Right lung (tissue), 5 donors: ENCODE measurements around the gene BMPR1B. TPM values are rescaled to one million over a fixed set of nuclear protein-coding genes. Genes with fewer than 3 reads are reported as not detected.

Experiments
- DNase-seq, 2 donors: peaks; one replicate each; pipeline ENCODE4 v3.0.0-alpha.2; 2013
- polyA plus RNA-seq, 5 donors: library from polyadenylated mRNA; unstranded; fragments of 120-200 nt; gene quantifications; one replicate each; pipeline versions ENCODE4 v1.2.1 to v1.2.3, GENCODE V29; 2013; ENCODE audit warnings: inconsistent platforms in 1 of 5, low replicate concordance in 1 of 5; ENCODE audit not compliant: insufficient read length in 5 of 5, insufficient read depth in 1 of 5

The BMPR1B gene
- polyA plus RNA-seq, 5 donors = 0.73 to 1.8 (median 1.1) TPM

- DNase-seq = no peak
These were observed 4.6 kb downstream of the BMPR1B start for GRCh38 chr4:94762326-94762725.

- DNase-seq = no peak
These were observed 5.2 kb downstream of the BMPR1B start for GRCh38 chr4:94763005-94763404.

- DNase-seq = no peak
These were observed 5.7 kb downstream of the BMPR1B start for GRCh38 chr4:94763500-94763899.

GRCh38 chr4:94764069-94764468, 6.3 kb downstream of the BMPR1B start:
- DNase-seq = no peak

GRCh38 chr4:94765174-94765573, 7.4 kb downstream of the BMPR1B start:
- no peak for DNase-seq

- DNase-seq = no peak
These were observed 7.9 kb downstream of the BMPR1B start for GRCh38 chr4:94765648-94766047.

- DNase-seq = no peak
These were observed 9.1 kb downstream of the BMPR1B start for GRCh38 chr4:94766856-94767255.

GRCh38 chr4:94767446-94767845, 9.7 kb downstream of the BMPR1B start:
- DNase-seq = no peak

GRCh38 chr4:94782707-94783106, 25.0 kb downstream of the BMPR1B start:
- DNase-seq = no peak

- DNase-seq = no peak
These were observed 33.9 kb downstream of the BMPR1B start for GRCh38 chr4:94791701-94792100.

GRCh38 chr4:94798808-94799207, 41.1 kb downstream of the BMPR1B start:
- DNase-seq = no peak

GRCh38 chr4:94801016-94801415, 43.3 kb downstream of the BMPR1B start:
- DNase-seq = no peak

- peak; percentile 13 to 14 for DNase-seq
These were observed 44.3 kb downstream of the BMPR1B start for GRCh38 chr4:94802091-94802490.

GRCh38 chr4:94803181-94803580, 45.4 kb downstream of the BMPR1B start:
- DNase-seq = no peak

GRCh38 chr4:94804650-94805049, 46.9 kb downstream of the BMPR1B start:
- DNase-seq = no peak

- no peak for DNase-seq
These were observed 48.6 kb downstream of the BMPR1B start for GRCh38 chr4:94806376-94806775.

GRCh38 chr4:94811643-94812042, 53.9 kb downstream of the BMPR1B start:
- no peak for DNase-seq

- no peak for DNase-seq
These were observed 55.5 kb downstream of the BMPR1B start for GRCh38 chr4:94813221-94813620.

GRCh38 chr4:94814237-94814636, 56.5 kb downstream of the BMPR1B start:
- no peak for DNase-seq

- DNase-seq = no peak
These were observed 61.8 kb downstream of the BMPR1B start for GRCh38 chr4:94819371-94820168.

GRCh38 chr4:94826206-94826605, 68.5 kb downstream of the BMPR1B start:
- no peak for DNase-seq

- DNase-seq = no peak
These were observed 69.8 kb downstream of the BMPR1B start for GRCh38 chr4:94827481-94828110.

- no peak for DNase-seq
These were observed 71.1 kb downstream of the BMPR1B start for GRCh38 chr4:94828882-94829281.

- DNase-seq = no peak
These were observed 73.9 kb downstream of the BMPR1B start for GRCh38 chr4:94831607-94832006.
